Common myeloid progenitor, CD34-positive (primary cell): ENCODE data around the gene REPIN1.

Source experiments
- CTCF ChIA-PET: fragments of 350-600 bp; sonication (Branson Sonifier 250); formaldehyde crosslinking; loops from one replicate; lab custom pipeline; 2021; ENCODE audit warnings: antibody characterized with exemption; lab: Charles Lee
- POLR2A ChIA-PET: fragments of 350-600 bp; sonication (Branson Sonifier 250); formaldehyde crosslinking; loops from one replicate; lab custom pipeline; 2021; ENCODE audit warnings: antibody characterized with exemption; lab: Charles Lee
- DNase-seq, 3 donors: peaks; one replicate each; pipeline versions ENCODE4 v3.0.0 to v3.0.0-alpha.2; 2013
- H3K27ac ChIP-seq, 2 experiments: 1 replicate in 1 of 2; 2 replicates in 1 of 2; pipeline ENCODE4 v1.7.0; 2013; ENCODE audit warnings: inconsistent platforms in 2 of 2, low read length in 2 of 2, mild to moderate bottlenecking in 2 of 2, low read depth in 1 of 2, moderate library complexity in 1 of 2; ENCODE audit not compliant: severe bottlenecking in 2 of 2, insufficient read depth in 1 of 2, poor library complexity in 1 of 2
- H3K27me3 ChIP-seq, 5 experiments: replicated peaks in 2 of 5; 1 replicate in 3 of 5; 2 replicates in 2 of 5; pipeline versions ENCODE4 v1.6.1 to v1.7.0; 2013; ENCODE audit warnings: low read length in 4 of 5, mild to moderate bottlenecking in 2 of 5, moderate library complexity in 2 of 5, inconsistent platforms in 1 of 5; ENCODE audit not compliant: insufficient read depth in 5 of 5, control insufficient read depth in 4 of 5
- H3K36me3 ChIP-seq, 4 experiments: 1 replicate in 2 of 4; 2 replicates in 2 of 4; pipeline versions ENCODE4 v1.6.1 to v1.7.0; 2013; ENCODE audit warnings: low read length in 3 of 4, control low read depth in 1 of 4, mild to moderate bottlenecking in 1 of 4; ENCODE audit not compliant: control insufficient read depth in 4 of 4, insufficient read depth in 4 of 4
- H3K4me1 ChIP-seq, 4 experiments: 1 replicate in 3 of 4; 2 replicates in 1 of 4; pipeline versions ENCODE4 v1.6.1 to v1.7.1; 2013; ENCODE audit warnings: low read length in 3 of 4, mild to moderate bottlenecking in 3 of 4, control low read depth in 1 of 4, inconsistent platforms in 1 of 4, moderate library complexity in 1 of 4; ENCODE audit not compliant: control insufficient read depth in 4 of 4, insufficient read depth in 4 of 4; ENCODE audit errors: control extremely low read depth in 1 of 4
- H3K4me3 ChIP-seq, 7 experiments: 1 replicate in 4 of 7; 2 replicates in 3 of 7; pipeline versions ENCODE4 v1.5.1 to v1.7.0; 2013; ENCODE audit warnings: mild to moderate bottlenecking in 7 of 7, low read length in 6 of 7, moderate library complexity in 6 of 7, inconsistent platforms in 2 of 7, low read depth in 2 of 7, control low read depth in 1 of 7; ENCODE audit not compliant: insufficient read depth in 4 of 7, control insufficient read depth in 1 of 7; ENCODE audit errors: extremely low read depth in 1 of 7
- H3K9me3 ChIP-seq, 5 experiments: 1 replicate in 4 of 5; 2 replicates in 1 of 5; pipeline versions ENCODE4 v1.6.1 to v1.7.1; 2013; ENCODE audit warnings: low read length in 4 of 5, mild to moderate bottlenecking in 2 of 5, inconsistent platforms in 1 of 5, low read depth in 1 of 5, moderate library complexity in 1 of 5; ENCODE audit not compliant: control insufficient read depth in 4 of 5, insufficient read depth in 2 of 5; ENCODE audit errors: control extremely low read depth in 1 of 5
- WGBS: methylation state at CpG from one replicate; pipeline ENCODE4 v1.1.5; 2013; ENCODE audit not compliant: insufficient coverage; 5-methylcytosine and 5-hydroxymethylcytosine counted together

Gene REPIN1

DNA sequence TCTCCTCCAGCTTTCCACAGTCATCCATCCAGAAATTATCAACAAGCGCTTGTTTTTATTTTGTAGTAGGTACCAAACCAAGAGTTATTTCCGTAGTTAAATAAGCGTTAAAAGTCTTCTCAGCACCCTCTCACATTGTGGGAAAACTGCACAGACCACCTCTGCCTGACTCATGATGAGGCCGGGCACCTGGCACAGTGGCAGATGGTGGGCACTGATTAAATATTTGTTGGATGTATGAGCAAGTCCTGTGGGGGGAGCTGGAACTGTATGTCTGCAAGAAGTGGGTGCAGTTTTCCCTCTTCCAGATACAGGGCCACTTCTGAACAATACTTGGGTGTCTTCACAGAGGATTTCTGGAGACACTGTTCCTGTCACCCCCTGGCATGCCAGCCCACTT, 5.3 kb upstream of the REPIN1 start:
- Histone ChIP-seq H3K27me3 (no peaks in the 10 kb centered on the region), H3K4me3 (peak overlapping the region in 3 of 7 experiments; percentile 5 to 25 (median 21)), H3K9me3 (no peaks in the 10 kb centered on the region), H3K4me1 (peaks cover 48 to 82% (median 71%) of the 10 kb centered on the region in 4 experiments), H3K36me3 (no peaks in the 10 kb centered on the region), H3K27ac (peak overlapping the region in 1 of 2 experiments; percentile 47)
- peak; percentile 82 to 96 (median 93) for DNase-seq
- ChIA-PET POLR2A (interaction anchor here (0.7 to 2.1 kb wide), 3 partner anchors 16 to 591 kb away, joined by 3 to 5 read pairs (median 3); partner anchors contain the start of gene ZNF775), CTCF (interaction anchor here (0.6 to 1.7 kb wide), 7 partner anchors 10 to 56 kb away, joined by 3 to 4 read pairs (median 3); no protein-coding TSS in a partner anchor)
- WGBS = 0% methylated on average over 2 of the region's 4 CpGs

DNA sequence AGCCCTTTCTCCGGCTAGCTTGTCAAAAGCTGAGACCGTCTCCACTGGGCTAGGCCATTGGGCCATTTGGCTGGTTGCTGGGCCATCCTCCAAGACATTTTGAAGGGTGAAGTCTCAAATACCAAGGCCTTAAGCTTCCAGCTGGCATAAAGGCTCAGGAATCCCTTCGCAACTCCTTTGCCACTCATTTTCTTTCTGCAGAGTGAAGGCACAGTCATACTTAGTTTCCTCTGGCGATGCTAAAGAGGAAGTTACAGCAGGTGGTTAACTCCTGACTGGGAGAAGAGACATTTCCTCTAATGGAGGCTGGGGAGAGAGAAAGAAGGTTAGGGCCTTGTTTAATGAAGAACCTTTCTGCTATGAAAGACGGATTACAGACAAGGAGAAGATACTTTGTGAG, 4.8 kb upstream of the REPIN1 start:
- H3K4me3 ChIP-seq = peak overlapping the region in 4 of 7 experiments; percentile 21 to 27 (median 24)
- no peaks in the 10 kb centered on the region for H3K9me3 ChIP-seq
- DNase-seq = peak; percentile 73 to 95 (median 91)
- POLR2A ChIA-PET = interaction anchor here (0.7 to 2.1 kb wide), 3 partner anchors 15 to 590 kb away, joined by 3 to 5 read pairs (median 3); partner anchors contain the start of gene ZNF775
- CTCF ChIA-PET = interaction anchor here (1.0 to 1.7 kb wide), 4 partner anchors 10 to 54 kb away, joined by 3 to 4 read pairs (median 3); no protein-coding TSS in a partner anchor
- H3K27me3 ChIP-seq = no peaks in the 10 kb centered on the region
- H3K27ac ChIP-seq = peak overlapping the region; percentile 47 to 62
- 25% methylated on average over 4 of the region's 5 CpGs for WGBS
- peaks cover 48 to 81% (median 71%) of the 10 kb centered on the region in 4 experiments for H3K4me1 ChIP-seq
- H3K36me3 ChIP-seq = no peaks in the 10 kb centered on the region

DNA sequence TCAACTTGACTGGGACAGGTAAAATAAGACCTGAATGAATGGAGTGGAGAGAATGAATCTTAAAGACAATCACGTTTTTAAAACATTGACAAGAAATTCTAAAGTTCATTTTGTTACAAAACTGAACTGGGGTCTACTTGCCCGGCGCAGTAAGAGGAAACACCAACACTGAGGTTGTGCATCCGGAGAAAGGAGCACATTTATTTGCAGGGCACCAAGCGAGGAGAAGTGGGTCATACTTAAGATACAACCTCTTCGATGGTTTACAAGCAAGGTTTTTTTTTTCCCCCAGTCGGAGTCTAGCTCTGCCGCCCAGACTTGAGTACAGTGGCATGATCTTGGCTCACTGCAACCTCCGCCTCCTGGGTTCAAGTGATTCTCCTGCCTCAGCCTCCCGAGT, 3.4 kb upstream of the REPIN1 start:
- peak overlapping the region; percentile 94 to 97 for H3K27ac ChIP-seq
- POLR2A ChIA-PET = interaction anchor here (2.2 kb wide), 1 partner anchor 13 kb away, joined by 12 read pairs; the partner anchor contains the start of gene ZNF775
- H3K9me3 ChIP-seq = no peaks in the 10 kb centered on the region
- H3K4me1 ChIP-seq = peaks cover 48 to 83% (median 79%) of the 10 kb centered on the region in 4 experiments
- no peak overlapping the region for H3K4me3 ChIP-seq
- WGBS = 71% methylated on average over 9 of the region's 10 CpGs
- peaks cover 0 to 6% (median 0%) of the 10 kb centered on the region in 4 experiments for H3K36me3 ChIP-seq
- CTCF ChIA-PET = interaction anchor here (0.9 to 4.4 kb wide), 5 partner anchors 8 to 63 kb away, joined by 3 to 27 read pairs (median 3); no protein-coding TSS in a partner anchor
- peak in 2 of 3 donors; percentile 58 to 60 for DNase-seq
- no peaks in the 10 kb centered on the region for H3K27me3 ChIP-seq

DNA sequence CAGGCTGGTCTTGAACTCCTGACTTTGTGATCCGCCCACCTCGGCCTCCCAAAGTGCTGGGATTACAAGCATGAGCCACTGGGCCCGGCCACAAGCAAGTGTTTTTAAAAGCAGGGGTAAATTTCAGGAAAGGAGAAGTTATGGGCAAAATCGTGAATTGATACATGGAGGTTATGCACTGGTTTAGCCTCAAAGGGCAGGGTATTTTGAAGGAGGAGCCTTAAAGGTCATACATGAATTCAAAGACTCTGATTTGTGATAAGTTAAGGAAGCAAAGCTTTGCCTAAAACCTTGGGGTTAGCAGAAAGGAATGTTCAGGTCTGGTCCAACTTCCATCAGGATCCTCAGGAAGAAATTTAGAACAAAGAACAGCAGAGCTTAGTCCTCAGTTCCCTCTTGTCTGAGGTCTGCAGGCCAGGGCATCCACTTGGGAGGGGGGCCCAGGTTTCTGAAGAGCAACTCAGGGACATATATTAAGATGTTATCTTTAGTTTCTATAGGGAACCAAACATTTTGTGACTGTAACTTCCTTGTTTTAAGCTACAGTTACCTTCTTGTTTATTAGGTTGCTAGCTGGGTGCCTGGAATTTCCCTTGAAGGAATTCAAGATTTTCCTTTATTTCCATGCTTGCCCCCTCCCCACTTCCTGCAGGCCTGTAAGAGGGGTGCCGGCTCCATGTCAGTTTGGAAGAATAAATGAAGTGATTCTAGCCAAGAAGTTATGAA, 2.8 kb upstream of the REPIN1 start:
- Histone ChIP-seq H3K4me3 (peak overlapping the region in 2 of 7 experiments; percentile 33 to 41), H3K27me3 (no peaks in the 10 kb centered on the region), H3K4me1 (peaks cover 48 to 89% (median 84%) of the 10 kb centered on the region in 4 experiments), H3K27ac (peak overlapping the region; percentile 94 to 97), H3K9me3 (no peaks in the 10 kb centered on the region), H3K36me3 (peaks cover 0 to 12% (median 1%) of the 10 kb centered on the region in 4 experiments)
- ChIA-PET POLR2A (interaction anchor here (1.4 to 2.2 kb wide), 2 partner anchors 11 to 13 kb away, joined by 4 to 12 read pairs; partner anchors contain the start of gene ZNF775), CTCF (interaction anchor here (0.9 to 4.4 kb wide), 6 partner anchors 9 to 62 kb away, joined by 3 to 27 read pairs (median 4); a partner anchor contains a TSS)
- 62% methylated on average over 4 of the region's 5 CpGs for WGBS
- peak; percentile 63 to 93 (median 91) for DNase-seq

DNA sequence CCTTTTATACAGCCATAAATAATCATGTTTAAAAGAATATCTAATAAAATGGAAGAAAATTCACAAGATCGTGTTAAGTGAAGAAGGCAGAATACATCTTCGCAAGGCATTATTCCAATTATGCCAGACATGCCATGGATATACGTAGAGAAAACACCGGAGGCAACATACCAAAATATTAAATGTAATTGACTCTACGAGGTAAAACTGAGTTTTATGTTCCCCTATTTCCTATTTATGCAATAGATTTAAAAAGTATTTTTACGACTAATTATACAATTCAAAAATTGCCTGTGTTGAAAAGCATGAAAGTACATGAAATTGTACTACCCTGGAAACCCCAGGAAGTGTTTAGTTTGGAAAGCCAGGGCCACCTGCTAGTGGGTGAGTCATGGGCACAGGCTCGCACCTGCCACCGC, 936 bp upstream of the REPIN1 start:
- DNase-seq = no peak
- peaks cover 42 to 78% (median 76%) of the 10 kb centered on the region in 4 experiments for H3K4me1 ChIP-seq
- H3K36me3 ChIP-seq = peaks cover under 1 to 31% (median 17%) of the 10 kb centered on the region in 4 experiments
- H3K27ac ChIP-seq = peak overlapping the region; percentile 96 to 97
- 30% methylated on average over 4 of the region's 8 CpGs for WGBS
- ChIA-PET POLR2A (interaction anchor here (1.6 to 2.8 kb wide), 3 partner anchors 11 to 37 kb away, joined by 3 to 13 read pairs (median 12); partner anchors contain the start of gene ZNF775), CTCF (interaction anchor here (1.3 to 4.4 kb wide), 2 partner anchors 11 to 21 kb away, joined by 3 to 27 read pairs; no protein-coding TSS in a partner anchor)
- no peaks in the 10 kb centered on the region for H3K27me3 ChIP-seq
- no peaks in the 10 kb centered on the region for H3K9me3 ChIP-seq
- peak overlapping the region in 4 of 7 experiments; percentile 83 to 96 (median 85) for H3K4me3 ChIP-seq

- WGBS = under 1% methylated on average over 57 of the region's 58 CpGs
- H3K4me3 ChIP-seq = peak overlapping the region; percentile 57 to 96 (median 83)
- peak overlapping the region; percentile 96 to 97 for H3K27ac ChIP-seq
- H3K4me1 ChIP-seq = peaks cover 31 to 76% (median 73%) of the 10 kb centered on the region in 4 experiments
- ChIA-PET POLR2A (interaction anchor here (1.1 to 2.8 kb wide), 5 partner anchors 9 to 53 kb away, joined by 3 to 13 read pairs (median 4); partner anchors contain the start of gene ZNF775), CTCF (interaction anchor here (0.7 to 4.4 kb wide), 10 partner anchors 9 to 79 kb away, joined by 3 to 27 read pairs (median 4); a partner anchor contains a TSS)
- no peaks in the 10 kb centered on the region for H3K9me3 ChIP-seq
- peaks cover 3 to 45% (median 28%) of the 10 kb centered on the region in 4 experiments for H3K36me3 ChIP-seq
- DNase-seq = peak in 2 of 3 donors; percentile 52 to 61
- H3K27me3 ChIP-seq = no peaks in the 10 kb centered on the region
Observed at GRCh38 chr7:150368884-150369747, 494 bp downstream of the REPIN1 start.
